GM18502 (cell line): ENCODE measurements around the gene TTC7B.
"Not testable (repeated sequence)": the region's sequence is repeated elsewhere in the genome, so short reads cannot be mapped to it uniquely, and the experiment has no call there.

Experiments
- ATAC-seq: cut with Tn5 transposase; IDR thresholded peaks from one replicate; pipeline ENCODE4 v1.9.1; 2021; ENCODE audit warnings: mild to moderate bottlenecking; ENCODE audit not compliant: unreplicated experiment, poor library complexity

TTC7B gene

GRCh38 chr14:90830931-90831701 lies 14.9 kb upstream of the TTC7B start:
- no peak for ATAC-seq

- no peak for ATAC-seq
Observed at GRCh38 chr14:90829677-90830076, 13.4 kb upstream of the TTC7B start.

- peak; percentile 41 for ATAC-seq
Observed at GRCh38 chr14:90828642-90829487, 12.6 kb upstream of the TTC7B start.

- peak; percentile 100 for ATAC-seq
Observed at GRCh38 chr14:90827919-90828610, 11.8 kb upstream of the TTC7B start.

GRCh38 chr14:90823542-90823941 lies 7.3 kb upstream of the TTC7B start:
- not testable (repeated sequence) for ATAC-seq

GRCh38 chr14:90820958-90821357 lies 4.7 kb upstream of the TTC7B start:
- peak; percentile 77 for ATAC-seq

- no peak for ATAC-seq
Observed at GRCh38 chr14:90819734-90820393, 3.6 kb upstream of the TTC7B start.

GRCh38 chr14:90818715-90819114 lies 2.5 kb upstream of the TTC7B start:
- no peak for ATAC-seq

- ATAC-seq, result no peak
Observed at GRCh38 chr14:90816681-90817436, 629 bp upstream of the TTC7B start.

- no peak for ATAC-seq
Observed at GRCh38 chr14:90815572-90815821, 733 bp downstream of the TTC7B start.

GRCh38 chr14:90814806-90815571 lies 1.2 kb downstream of the TTC7B start:
- ATAC-seq, result no peak

- no peak for ATAC-seq
Observed at GRCh38 chr14:90813442-90813841, 2.8 kb downstream of the TTC7B start.

GRCh38 chr14:90812109-90812508 lies 4.1 kb downstream of the TTC7B start:
- ATAC-seq, result no peak

GRCh38 chr14:90811641-90812040 lies 4.6 kb downstream of the TTC7B start:
- no peak for ATAC-seq

GRCh38 chr14:90810806-90811205 lies 5.4 kb downstream of the TTC7B start:
- ATAC-seq, result no peak

- ATAC-seq, result no peak
Observed at GRCh38 chr14:90809530-90810312, 6.5 kb downstream of the TTC7B start.

- ATAC-seq, result no peak
Observed at GRCh38 chr14:90808759-90809529, 7.3 kb downstream of the TTC7B start.

GRCh38 chr14:90807060-90807459 lies 9.2 kb downstream of the TTC7B start:
- ATAC-seq, result no peak
